Memory B cell (primary cell): Measurements from ENCODE around the gene FZD10.

Source experiments
- ATAC-seq: fragments of 150-1000 bp; cut with Tn5 transposase; 2 replicates; pipeline ENCODE4 v1.10.0; 2021; ENCODE audit warnings: low read depth, mild to moderate bottlenecking, moderate library complexity
- DNase-seq, 2 donors: peaks; one replicate each; pipeline ENCODE4 v3.0.0; 2022; ENCODE audit warnings: low spot score in 2 of 2
- H3K27ac Mint-ChIP-seq: one replicate; pipeline ENCODE4 v1.8.0; 2022; ENCODE audit warnings: mild to moderate bottlenecking, moderate library complexity, mixed read lengths
- H3K27me3 Mint-ChIP-seq: one replicate; pipeline ENCODE4 v1.8.0; 2022; ENCODE audit warnings: mixed read lengths
- H3K36me3 Mint-ChIP-seq: one replicate; pipeline ENCODE4 v1.8.0; 2022; ENCODE audit warnings: mild to moderate bottlenecking, mixed read lengths
- H3K4me1 Mint-ChIP-seq: one replicate; pipeline ENCODE4 v1.8.0; 2022; ENCODE audit warnings: mixed read lengths
- H3K4me3 Mint-ChIP-seq: one replicate; pipeline ENCODE4 v1.8.0; 2022; ENCODE audit warnings: mild to moderate bottlenecking, moderate library complexity, mixed read lengths
- H3K9me3 Mint-ChIP-seq: one replicate; pipeline ENCODE4 v1.8.0; 2022; ENCODE audit warnings: mixed read lengths

FZD10 gene

DNA sequence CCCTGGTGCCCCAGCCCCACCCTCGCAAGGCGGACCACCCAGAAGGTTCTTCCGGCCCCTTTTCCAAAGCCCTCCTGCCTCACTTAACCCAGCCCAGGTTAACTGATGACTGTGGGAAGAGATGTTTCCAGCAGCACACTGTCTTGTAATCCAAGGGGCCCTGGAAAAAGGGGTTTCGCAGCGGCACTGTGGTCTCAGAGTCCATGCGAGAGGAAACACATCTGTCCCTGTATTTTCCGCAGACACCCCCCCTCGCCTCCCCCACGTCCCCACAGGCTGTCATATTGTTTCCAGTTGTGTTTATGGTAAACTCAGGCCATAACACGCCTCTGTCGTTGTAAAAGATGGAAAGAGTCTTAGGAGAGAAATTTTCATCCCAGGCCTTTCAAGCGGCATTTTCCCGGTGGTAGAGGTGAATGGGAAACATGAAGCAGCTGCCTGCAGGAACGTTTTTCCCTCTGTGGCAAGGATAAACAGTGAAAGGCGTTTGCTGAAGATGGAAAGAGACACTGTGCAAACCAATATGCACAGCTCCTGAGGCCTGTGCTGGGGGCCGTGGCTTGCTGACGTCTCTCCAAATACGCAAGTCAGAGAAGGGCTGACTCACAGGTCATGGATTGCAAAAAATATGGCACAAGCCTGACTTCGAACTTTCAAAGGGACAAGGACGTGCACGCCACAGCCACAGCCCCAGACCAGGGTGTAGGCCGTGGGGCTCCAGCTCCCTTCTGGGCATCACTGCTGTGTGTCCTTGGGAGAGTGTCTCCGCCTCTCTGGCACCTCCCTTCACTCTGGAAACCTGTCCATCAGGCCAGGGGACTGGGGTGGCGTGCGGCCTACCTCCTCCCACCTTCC is 22.5 kb upstream of the FZD10 start:
- DNase-seq, result no peak
- no peaks in the 10 kb centered on the region for H3K36me3 Mint-ChIP-seq
- H3K27ac Mint-ChIP-seq, result no peak overlapping the region
- peaks cover 8% of the 10 kb centered on the region for H3K9me3 Mint-ChIP-seq
- no peaks in the 10 kb centered on the region for H3K4me1 Mint-ChIP-seq
- H3K4me3 Mint-ChIP-seq, result no peak overlapping the region
- H3K27me3 Mint-ChIP-seq, result peaks cover 1% of the 10 kb centered on the region
- no peak for ATAC-seq

DNA sequence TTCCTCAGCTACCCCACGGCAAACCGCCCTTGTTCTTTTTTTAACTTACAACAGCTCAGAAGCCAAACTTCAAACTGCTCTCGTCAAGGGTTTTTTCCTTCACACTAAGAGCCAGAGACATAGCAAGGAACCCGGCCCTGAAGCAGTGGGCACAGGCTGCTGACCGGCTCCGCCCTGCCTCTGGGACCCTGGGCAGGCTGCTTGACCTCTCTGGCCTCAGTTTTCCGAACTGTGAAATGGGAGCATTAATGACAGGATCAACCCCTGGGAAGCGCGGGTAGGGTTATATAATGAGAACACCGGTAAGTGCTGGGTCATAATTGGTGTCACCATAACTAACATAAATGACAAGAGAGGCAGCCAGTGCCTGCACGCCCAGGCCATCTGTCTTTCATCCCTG is 21.2 kb upstream of the FZD10 start:
- Mint-ChIP-seq H3K36me3 (no peaks in the 10 kb centered on the region), H3K27me3 (peaks cover 1% of the 10 kb centered on the region), H3K27ac (no peak overlapping the region), H3K4me3 (no peak overlapping the region), H3K9me3 (peaks cover 2% of the 10 kb centered on the region), H3K4me1 (no peaks in the 10 kb centered on the region)
- no peak for DNase-seq
- no peak for ATAC-seq

DNA sequence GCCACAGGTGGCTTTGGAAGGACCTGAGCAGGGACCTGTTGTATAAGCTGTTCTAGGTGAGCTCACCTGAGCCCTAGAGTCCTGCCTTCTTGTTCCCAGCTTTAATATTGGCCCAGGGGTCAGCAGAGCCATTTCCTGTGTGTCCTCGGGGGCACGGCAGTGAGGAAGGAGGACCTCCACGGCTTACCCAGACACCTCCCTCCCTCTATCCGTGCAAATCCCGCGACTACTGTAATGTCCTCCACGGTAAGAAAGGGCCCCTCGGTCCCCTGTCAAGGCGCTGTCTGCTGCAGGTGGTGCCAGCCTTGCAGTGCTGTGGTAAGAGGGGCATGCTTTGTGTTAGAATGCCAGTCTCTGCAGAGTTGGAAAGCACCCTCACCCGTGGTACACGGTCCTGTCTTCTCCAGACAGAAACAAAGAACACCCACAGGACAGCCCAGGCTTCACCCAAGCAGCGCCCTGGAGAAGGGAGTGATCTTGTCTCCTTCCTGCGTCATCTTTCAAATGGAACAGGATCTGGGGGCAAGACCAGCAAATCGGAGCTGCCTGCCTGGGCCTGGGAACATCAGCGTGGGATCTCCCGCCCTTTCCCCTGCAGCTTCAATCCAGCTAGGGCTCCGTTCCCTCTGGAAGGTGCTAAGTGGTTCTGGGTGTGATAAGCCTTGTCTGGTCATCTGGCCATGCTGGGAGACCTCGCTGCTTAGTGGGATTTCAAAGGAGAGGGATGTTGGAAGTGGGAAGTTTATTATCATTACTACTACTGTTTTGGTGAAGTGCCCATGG is 20.2 kb upstream of the FZD10 start:
- no peak for ATAC-seq
- Mint-ChIP-seq H3K27ac (no peak overlapping the region), H3K4me1 (no peaks in the 10 kb centered on the region), H3K27me3 (peaks cover 1% of the 10 kb centered on the region), H3K36me3 (no peaks in the 10 kb centered on the region), H3K4me3 (no peak overlapping the region), H3K9me3 (peaks cover 2% of the 10 kb centered on the region)
- no peak for DNase-seq

DNA sequence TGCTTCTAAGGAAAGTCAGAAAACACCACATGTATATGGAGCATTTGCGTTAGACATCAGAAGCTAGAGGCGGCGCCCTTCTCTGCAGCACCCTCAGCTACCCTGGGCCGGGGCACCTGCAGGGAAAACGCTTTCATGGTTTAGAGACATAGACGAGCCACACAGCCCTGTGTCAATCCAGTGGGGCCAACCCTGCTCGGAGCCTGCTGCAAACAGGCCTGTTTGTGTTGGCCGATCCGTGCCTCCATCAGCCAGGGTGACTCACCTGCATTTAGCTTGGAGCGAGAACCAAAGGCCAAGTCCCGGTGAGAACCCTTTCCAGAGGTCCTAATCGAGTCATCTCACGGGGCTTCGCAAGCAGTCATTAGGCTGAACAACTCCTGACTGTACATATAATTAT is 19.5 kb upstream of the FZD10 start:
- Mint-ChIP-seq H3K36me3 (no peaks in the 10 kb centered on the region), H3K27me3 (peaks cover 1% of the 10 kb centered on the region), H3K4me1 (no peaks in the 10 kb centered on the region), H3K9me3 (peaks cover 2% of the 10 kb centered on the region), H3K4me3 (no peak overlapping the region), H3K27ac (no peak overlapping the region)
- DNase-seq (no peak), ATAC-seq (no peak)

DNA sequence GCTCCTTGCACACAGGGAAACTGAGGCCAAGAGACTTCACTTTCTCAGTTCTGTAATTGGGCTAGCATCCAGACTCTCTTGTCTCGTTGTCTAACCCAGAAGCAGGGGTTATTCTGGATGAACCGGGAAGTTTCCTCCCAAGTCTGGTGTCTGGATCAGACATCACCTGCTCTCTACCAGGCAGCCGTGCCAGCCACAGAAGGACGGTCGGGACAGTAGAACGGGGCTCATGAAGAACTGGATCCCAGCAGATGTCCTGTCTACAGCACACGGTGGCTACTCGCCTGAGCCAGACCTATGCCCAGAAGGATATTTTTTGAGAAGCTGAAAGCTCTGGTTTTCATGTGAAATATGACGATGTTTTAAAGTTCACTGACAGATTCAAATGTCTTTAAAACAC is 19.1 kb upstream of the FZD10 start:
- Mint-ChIP-seq H3K4me3 (no peak overlapping the region), H3K36me3 (no peaks in the 10 kb centered on the region), H3K4me1 (no peaks in the 10 kb centered on the region)

DNA sequence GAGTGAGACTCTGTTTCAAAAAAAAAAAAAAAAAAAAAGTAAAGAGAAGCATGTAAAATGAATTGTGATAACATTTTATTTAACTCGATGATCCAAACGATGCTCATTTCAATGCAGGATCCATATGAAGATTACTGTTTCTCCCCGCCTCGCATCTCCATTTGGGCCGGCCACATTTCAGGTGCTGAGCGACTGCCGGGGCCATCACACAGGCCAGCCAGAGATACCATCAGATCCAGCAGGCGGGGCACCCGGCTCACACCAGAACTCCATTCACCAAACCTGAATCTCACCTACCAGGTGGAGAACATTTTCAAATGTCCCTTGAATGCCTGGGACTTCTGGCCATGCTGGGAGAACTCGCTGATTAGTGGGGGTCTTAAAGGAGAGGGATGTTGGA is 18.0 kb upstream of the FZD10 start:
- no peak overlapping the region for H3K4me3 Mint-ChIP-seq
- no peak for DNase-seq
- H3K36me3 Mint-ChIP-seq, result no peaks in the 10 kb centered on the region
- H3K27ac Mint-ChIP-seq, result no peak overlapping the region
- ATAC-seq, result no peak
- peaks cover 1% of the 10 kb centered on the region for H3K27me3 Mint-ChIP-seq
- H3K9me3 Mint-ChIP-seq, result peaks cover 2% of the 10 kb centered on the region
- no peaks in the 10 kb centered on the region for H3K4me1 Mint-ChIP-seq

More for the DNA sequence above, 19.1 kb upstream of the FZD10 start:
- ATAC-seq (no peak), DNase-seq (no peak)
- Mint-ChIP-seq H3K27me3 (peaks cover 1% of the 10 kb centered on the region), H3K9me3 (peaks cover 2% of the 10 kb centered on the region), H3K27ac (no peak overlapping the region)

DNA sequence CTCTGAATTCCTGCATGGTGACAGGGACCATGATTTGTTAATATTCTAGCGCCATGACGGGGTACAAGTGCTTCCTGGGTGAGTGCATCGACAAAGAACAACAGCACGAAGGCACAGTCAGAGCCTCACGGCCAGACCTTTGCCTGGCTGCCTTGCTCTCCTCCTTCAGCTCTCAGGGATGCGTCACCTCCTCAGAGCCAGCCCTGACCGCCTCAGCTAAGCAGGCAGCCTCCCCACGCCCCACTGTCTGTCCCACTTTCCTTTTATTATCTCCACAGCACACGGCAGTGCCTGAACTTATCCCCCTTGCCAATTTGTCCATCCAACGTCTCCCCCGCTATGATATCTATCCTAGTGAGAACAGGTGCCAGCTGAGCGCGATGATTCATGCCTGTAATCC is 16.5 kb upstream of the FZD10 start:
- Mint-ChIP-seq H3K27me3 (peaks cover 1% of the 10 kb centered on the region), H3K4me1 (no peaks in the 10 kb centered on the region), H3K9me3 (peaks cover 2% of the 10 kb centered on the region), H3K36me3 (no peaks in the 10 kb centered on the region), H3K27ac (no peak overlapping the region), H3K4me3 (no peak overlapping the region)
- no peak for ATAC-seq
- DNase-seq, result no peak

DNA sequence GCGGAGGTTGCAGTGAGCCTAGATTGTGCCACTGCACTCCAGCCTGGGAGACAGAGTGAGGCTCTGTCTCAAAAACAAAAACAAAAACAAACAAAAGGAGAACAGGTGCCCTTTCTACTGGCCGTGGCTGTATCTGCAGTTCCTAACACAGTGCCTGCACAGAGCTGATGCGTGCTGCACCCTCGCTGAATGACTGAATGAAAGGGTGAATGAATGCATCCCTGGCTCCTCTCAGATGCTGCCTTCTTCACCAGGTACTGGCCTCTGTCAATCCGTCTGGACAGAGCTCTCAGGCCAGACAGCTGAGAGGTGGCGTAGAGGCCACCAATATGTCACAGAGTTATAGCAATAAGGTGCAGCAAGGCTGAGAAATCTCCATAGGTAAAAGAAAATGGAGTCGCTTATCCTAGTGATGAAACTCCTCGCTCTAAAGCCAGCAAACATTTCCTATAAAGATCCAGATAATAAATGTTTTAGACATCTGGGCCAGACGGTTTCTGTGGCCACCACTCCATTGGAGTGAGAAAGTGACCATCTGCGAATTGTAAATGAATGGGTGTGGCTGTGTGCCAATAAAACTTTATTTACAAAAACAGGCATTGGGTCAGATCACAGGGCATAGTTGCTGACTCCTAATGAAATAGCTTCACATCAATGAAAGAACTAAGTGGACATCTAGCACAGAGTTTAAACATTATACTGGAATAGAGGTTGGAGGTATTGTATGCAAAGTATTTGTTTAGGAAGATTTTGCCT is 15.9 kb upstream of the FZD10 start:
- Mint-ChIP-seq H3K9me3 (peaks cover 2% of the 10 kb centered on the region), H3K27ac (no peak overlapping the region), H3K27me3 (peaks cover 1% of the 10 kb centered on the region), H3K36me3 (no peaks in the 10 kb centered on the region), H3K4me1 (no peaks in the 10 kb centered on the region), H3K4me3 (no peak overlapping the region)
- ATAC-seq, result no peak
- no peak for DNase-seq

DNA sequence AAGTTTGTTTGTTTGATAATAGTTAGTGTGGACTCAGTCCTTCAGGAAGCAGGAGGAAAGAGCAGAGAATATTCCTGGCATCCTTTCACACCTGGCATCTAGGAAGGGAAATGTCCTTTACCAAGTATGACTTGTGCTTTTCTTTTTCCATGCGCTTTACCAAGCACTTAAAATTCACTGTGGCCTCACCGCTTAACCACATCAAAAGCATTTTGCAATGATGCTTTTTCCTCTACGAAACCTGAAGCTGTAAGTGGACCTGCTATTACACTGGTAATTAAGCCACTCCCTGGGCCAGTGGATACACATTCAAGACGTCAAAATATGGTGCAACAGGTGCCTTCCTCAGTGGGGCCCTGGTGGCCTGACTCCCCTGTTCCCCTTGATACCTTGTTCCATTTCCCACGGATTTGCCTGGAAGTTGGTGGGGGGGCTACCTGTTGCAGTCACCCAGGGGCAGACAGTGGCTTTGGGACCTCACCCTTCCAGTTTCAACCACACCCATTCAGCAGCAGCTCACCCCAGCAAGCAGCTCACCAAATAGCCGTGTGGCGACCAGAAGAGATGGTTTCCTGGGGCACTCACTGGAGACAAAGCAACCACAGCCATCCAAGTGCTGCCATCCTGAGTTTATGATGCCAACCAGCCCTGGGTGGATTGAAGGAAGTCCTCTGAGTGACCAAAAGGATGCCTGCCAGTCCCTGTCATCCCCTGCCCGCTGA is 14.2 kb upstream of the FZD10 start:
- Mint-ChIP-seq H3K27me3 (no peaks in the 10 kb centered on the region), H3K4me3 (no peak overlapping the region), H3K4me1 (no peaks in the 10 kb centered on the region), H3K27ac (no peak overlapping the region), H3K9me3 (no peaks in the 10 kb centered on the region), H3K36me3 (no peaks in the 10 kb centered on the region)
- DNase-seq (no peak), ATAC-seq (no peak)

DNA sequence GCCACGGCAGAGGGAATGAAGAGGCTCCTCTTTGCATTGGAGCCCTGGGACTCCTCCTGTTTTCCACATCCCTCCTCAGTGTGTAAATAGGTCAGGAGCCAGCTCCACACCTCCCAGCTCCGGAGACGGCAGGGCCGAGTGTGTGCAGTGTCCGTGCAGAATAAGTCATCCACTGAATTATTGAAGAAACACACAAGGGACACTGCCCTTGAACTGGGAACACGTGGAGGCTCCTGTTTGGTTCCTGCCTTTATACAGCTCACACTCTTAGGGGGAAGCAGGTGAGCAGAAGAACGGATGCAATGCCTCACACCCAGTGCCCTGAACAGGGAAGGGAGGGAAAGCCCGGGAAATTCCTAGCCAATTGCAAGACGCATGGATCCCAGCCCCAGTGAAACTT is 10.4 kb upstream of the FZD10 start:
- DNase-seq, result no peak
- no peak for ATAC-seq
- Mint-ChIP-seq H3K9me3 (peaks cover 5% of the 10 kb centered on the region), H3K4me1 (no peaks in the 10 kb centered on the region), H3K27ac (no peak overlapping the region), H3K36me3 (no peaks in the 10 kb centered on the region), H3K4me3 (no peak overlapping the region), H3K27me3 (peaks cover 17% of the 10 kb centered on the region)

DNA sequence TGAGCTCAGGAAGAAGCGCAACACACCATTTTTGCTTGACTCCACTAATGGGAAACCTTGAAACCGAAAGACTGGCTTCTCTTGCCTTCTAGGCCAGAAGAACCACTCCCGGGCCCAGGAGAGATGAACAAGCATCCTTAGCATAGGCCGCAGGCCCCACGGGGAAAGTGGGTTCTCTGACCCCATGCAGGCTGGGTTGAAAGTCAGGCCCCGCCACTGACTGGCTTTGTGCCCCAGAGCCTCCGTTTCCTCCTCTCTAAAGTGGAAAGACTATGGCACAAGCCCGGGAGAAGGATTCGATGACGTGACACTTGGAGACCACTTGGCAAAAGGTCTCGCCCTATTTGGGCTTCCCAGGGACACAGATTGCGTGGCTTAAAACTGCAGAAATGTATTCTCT is 9.9 kb upstream of the FZD10 start:
- H3K9me3 Mint-ChIP-seq, result peaks cover 5% of the 10 kb centered on the region
- H3K4me1 Mint-ChIP-seq, result no peaks in the 10 kb centered on the region
- no peak overlapping the region for H3K4me3 Mint-ChIP-seq
- peaks cover 17% of the 10 kb centered on the region for H3K27me3 Mint-ChIP-seq
- no peak overlapping the region for H3K27ac Mint-ChIP-seq
- H3K36me3 Mint-ChIP-seq, result no peaks in the 10 kb centered on the region
- no peak for DNase-seq
- no peak for ATAC-seq

DNA sequence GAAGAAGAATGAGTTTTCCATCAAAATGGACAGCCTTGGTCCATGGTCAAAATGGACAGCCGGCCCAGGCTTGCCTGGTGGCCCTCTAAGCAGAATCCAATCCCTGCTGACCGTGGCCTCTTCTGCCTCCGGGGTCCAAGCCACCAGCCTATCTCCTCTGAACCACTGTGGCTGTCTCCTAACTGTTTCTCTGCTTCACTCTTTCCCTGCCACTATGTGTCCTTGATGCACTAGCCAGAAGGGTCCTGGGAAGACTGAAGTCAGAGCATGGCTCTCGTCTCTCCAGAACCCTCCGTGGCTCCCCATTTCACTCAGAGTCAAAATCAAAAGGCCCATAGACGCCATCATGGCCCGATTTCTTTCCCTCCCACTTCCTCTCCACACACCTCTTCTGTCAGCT is 8.5 kb upstream of the FZD10 start:
- DNase-seq (no peak), ATAC-seq (no peak)
- Mint-ChIP-seq H3K9me3 (peaks cover 5% of the 10 kb centered on the region), H3K27me3 (peaks cover 20% of the 10 kb centered on the region), H3K4me3 (no peak overlapping the region), H3K4me1 (no peaks in the 10 kb centered on the region), H3K36me3 (no peaks in the 10 kb centered on the region), H3K27ac (no peak overlapping the region)

DNA sequence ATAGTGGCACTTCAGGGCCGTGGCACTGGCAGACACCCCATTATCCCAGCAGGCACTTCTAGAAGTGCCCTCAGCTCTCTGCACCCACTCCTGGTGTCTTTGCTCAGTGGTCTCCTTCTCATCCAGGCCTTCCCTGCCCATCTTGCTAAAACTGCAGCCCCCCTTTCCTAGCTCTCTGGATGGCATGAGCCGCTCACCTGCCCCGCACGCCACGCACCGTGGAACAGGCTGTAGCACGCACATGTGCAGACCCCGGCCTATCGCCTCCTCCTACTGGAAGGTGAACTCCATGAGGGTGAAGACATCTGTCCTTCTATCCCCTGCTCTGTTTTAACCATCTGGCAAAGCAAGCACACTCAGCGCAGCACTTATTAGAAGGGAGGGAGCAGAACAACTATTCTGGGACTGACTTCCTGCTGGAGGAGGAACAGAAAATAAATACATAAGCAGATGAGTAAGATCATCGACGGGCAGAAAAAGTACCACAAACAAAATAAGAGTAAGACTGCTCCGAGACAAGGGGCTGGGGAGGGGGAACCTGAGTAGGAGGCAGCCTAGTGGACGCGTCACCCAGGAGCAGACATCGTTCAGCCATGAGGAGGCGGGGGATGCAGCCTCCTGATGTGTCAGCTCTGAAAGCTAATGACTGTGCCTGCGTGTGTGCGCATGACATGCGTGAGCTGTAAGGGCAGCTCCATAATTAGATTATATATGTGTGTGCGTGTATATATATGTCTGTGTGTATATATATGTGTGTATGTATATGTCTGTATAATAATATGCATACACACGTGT is 7.8 kb upstream of the FZD10 start:
- DNase-seq, result no peak
- no peak for ATAC-seq
- Mint-ChIP-seq H3K27me3 (peaks cover 20% of the 10 kb centered on the region), H3K9me3 (peaks cover 5% of the 10 kb centered on the region), H3K36me3 (no peaks in the 10 kb centered on the region), H3K4me3 (no peak overlapping the region), H3K27ac (no peak overlapping the region), H3K4me1 (no peaks in the 10 kb centered on the region)
